ENCODE measurements around the gene BRD3. TPM values are rescaled to one million over a fixed set of nuclear protein-coding genes. Genes with fewer than 3 reads are reported as not detected.

BRD3 gene
- total RNA-seq, 2 experiments from 2014 or later: 42.1 to 45.2 TPM

DNA sequence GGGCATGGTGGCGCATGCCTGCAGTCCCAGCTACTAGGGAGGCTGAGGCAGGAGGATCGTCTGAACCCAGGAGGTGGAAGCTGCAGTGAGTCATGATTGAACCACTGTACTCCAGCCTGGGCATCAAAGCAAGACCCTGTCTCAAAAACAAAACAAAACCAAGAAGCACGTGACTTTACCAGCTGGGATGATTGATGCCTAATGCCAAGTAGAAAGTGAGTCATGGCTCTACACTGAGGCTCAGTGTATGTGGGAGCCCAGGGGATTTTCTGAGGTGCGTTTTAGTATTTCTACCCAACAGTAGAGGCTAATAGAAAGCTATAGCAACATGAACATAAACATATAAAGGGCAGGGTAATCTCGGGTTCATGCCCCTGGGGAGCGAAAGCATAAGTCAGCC lies 56.4 kb downstream of the BRD3 start:
- H3K36me3 Mint-ChIP-seq (ENCODE audit: low read depth): peaks cover 7% of the 10 kb centered on the region
- POLR2A ChIA-PET: no interaction called here
- H3K4me1 Mint-ChIP-seq (ENCODE audit: low read depth): no peaks in the 10 kb centered on the region
- CTCF ChIA-PET: no interaction called here
- ATAC-seq: no peak
- peaks cover 4% of the 10 kb centered on the region for H3K9me3 Mint-ChIP-seq (ENCODE audit: insufficient read depth)
- DNase-seq: no peak
- no peak overlapping the region for H3K4me3 Mint-ChIP-seq
- no peak overlapping the region for H3K27ac Mint-ChIP-seq
- peaks cover 2% of the 10 kb centered on the region for H3K27me3 Mint-ChIP-seq (ENCODE audit: low read depth)

GRCh38 chr9:134010310-134011173 lies 57.3 kb downstream of the BRD3 start:
- Mint-ChIP-seq H3K36me3 (ENCODE audit: low read depth) (peaks cover 7% of the 10 kb centered on the region), H3K27ac (no peak overlapping the region), H3K4me3 (no peak overlapping the region), H3K4me1 (ENCODE audit: low read depth) (no peaks in the 10 kb centered on the region), H3K9me3 (ENCODE audit: insufficient read depth) (peaks cover 4% of the 10 kb centered on the region), H3K27me3 (ENCODE audit: low read depth) (peaks cover 2% of the 10 kb centered on the region)
- DNase-seq (no peak), ATAC-seq (no peak)
- CTCF ChIA-PET: no interaction called here
- POLR2A ChIA-PET: no interaction called here

- CTCF ChIA-PET: interaction anchor here (1.3 kb wide), 2 partner anchors 13 to 225 kb away, joined by 3 to 4 read pairs; no protein-coding TSS in a partner anchor
- POLR2A ChIA-PET: no interaction called here
Observed at GRCh38 chr9:134007571-134007970, 60.3 kb downstream of the BRD3 start.

GRCh38 chr9:134007150-134007549 lies 60.7 kb downstream of the BRD3 start:
- Mint-ChIP-seq H3K4me3 (no peak overlapping the region), H3K27ac (no peak overlapping the region), H3K9me3 (ENCODE audit: insufficient read depth) (no peaks in the 10 kb centered on the region), H3K27me3 (ENCODE audit: low read depth) (peaks cover 2% of the 10 kb centered on the region), H3K4me1 (ENCODE audit: low read depth) (no peaks in the 10 kb centered on the region), H3K36me3 (ENCODE audit: low read depth) (peaks cover 3% of the 10 kb centered on the region)
- ATAC-seq (no peak), DNase-seq (no peak)
- ChIA-PET CTCF (interaction anchor here (1.3 kb wide), 2 partner anchors 12 to 225 kb away, joined by 3 to 4 read pairs; no protein-coding TSS in a partner anchor), POLR2A (no interaction called here)

More at GRCh38 chr9:134007571-134007970, 60.3 kb downstream of the BRD3 start:
- H3K27ac Mint-ChIP-seq: no peak overlapping the region
- H3K4me3 Mint-ChIP-seq: no peak overlapping the region
- ATAC-seq (no peak), DNase-seq (no peak)
- H3K36me3 Mint-ChIP-seq (ENCODE audit: low read depth): peaks cover 3% of the 10 kb centered on the region
- H3K9me3 Mint-ChIP-seq (ENCODE audit: insufficient read depth): no peaks in the 10 kb centered on the region
- no peaks in the 10 kb centered on the region for H3K4me1 Mint-ChIP-seq (ENCODE audit: low read depth)
- H3K27me3 Mint-ChIP-seq (ENCODE audit: low read depth): peaks cover 2% of the 10 kb centered on the region

DNA sequence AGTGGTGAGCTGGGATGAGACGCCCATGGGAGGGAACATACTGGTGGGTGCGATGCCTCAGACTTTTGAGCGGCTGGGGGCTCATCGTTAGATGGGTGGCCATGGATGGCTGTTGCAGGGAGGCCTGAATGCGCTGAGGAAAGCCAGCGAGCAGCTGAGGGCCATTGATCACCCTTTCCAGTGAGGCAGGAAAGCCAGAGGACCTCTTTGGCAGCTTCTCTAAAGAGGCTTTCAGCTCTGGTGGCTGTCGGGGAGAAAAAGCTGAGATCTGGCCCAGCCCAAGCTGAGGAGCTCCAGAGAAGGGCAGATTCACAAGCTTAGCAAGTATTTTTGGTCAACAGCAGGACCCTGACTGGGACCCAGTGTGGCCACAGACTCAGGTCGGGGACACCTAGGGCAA lies 62.4 kb downstream of the BRD3 start:
- Mint-ChIP-seq H3K36me3 (ENCODE audit: low read depth) (no peaks in the 10 kb centered on the region), H3K27me3 (ENCODE audit: low read depth) (peaks cover 2% of the 10 kb centered on the region), H3K4me1 (ENCODE audit: low read depth) (no peaks in the 10 kb centered on the region), H3K9me3 (ENCODE audit: insufficient read depth) (no peaks in the 10 kb centered on the region), H3K4me3 (no peak overlapping the region), H3K27ac (no peak overlapping the region)
- ChIA-PET POLR2A (no interaction called here), CTCF (interaction anchor here (1.0 kb wide), 1 partner anchor 12 kb away, joined by 3 read pairs; no protein-coding TSS in a partner anchor)
- DNase-seq (no peak), ATAC-seq (no peak)

DNA sequence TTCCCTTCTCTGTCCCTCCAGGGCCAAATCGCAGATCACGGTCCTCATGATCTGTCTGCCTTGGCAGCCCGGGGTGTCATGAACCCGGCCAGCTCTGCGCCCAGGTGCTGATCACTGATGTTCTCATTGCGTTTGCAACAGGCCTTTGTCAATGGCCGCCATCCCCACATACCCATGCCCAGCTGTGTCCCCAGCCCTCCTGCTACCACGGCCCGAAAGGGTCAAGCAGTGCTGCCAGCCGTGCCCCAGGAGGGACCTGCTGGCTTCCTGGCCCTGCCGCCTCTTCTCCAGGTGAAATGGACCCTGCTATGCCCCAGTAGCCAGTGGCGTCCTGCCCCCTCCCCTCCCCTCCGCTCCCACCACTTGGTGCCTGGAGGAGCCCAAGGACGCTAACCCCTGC lies 62.9 kb downstream of the BRD3 start:
- DNase-seq (no peak), ATAC-seq (no peak)
- CTCF ChIA-PET: interaction anchor here (1.0 kb wide), 1 partner anchor 12 kb away, joined by 3 read pairs; no protein-coding TSS in a partner anchor
- POLR2A ChIA-PET: no interaction called here
- Mint-ChIP-seq H3K4me3 (no peak overlapping the region), H3K9me3 (ENCODE audit: insufficient read depth) (no peaks in the 10 kb centered on the region), H3K4me1 (ENCODE audit: low read depth) (no peaks in the 10 kb centered on the region), H3K27ac (no peak overlapping the region), H3K36me3 (ENCODE audit: low read depth) (no peaks in the 10 kb centered on the region), H3K27me3 (ENCODE audit: low read depth) (peaks cover 2% of the 10 kb centered on the region)

- DNase-seq (no peak), ATAC-seq (no peak)
- POLR2A ChIA-PET: no interaction called here
- Mint-ChIP-seq H3K27me3 (ENCODE audit: low read depth) (peaks cover 2% of the 10 kb centered on the region), H3K36me3 (ENCODE audit: low read depth) (no peaks in the 10 kb centered on the region), H3K4me3 (no peak overlapping the region), H3K9me3 (ENCODE audit: insufficient read depth) (no peaks in the 10 kb centered on the region), H3K27ac (no peak overlapping the region), H3K4me1 (ENCODE audit: low read depth) (no peaks in the 10 kb centered on the region)
- CTCF ChIA-PET: no interaction called here
Observed at GRCh38 chr9:134004131-134004873, 63.5 kb downstream of the BRD3 start.

GRCh38 chr9:134003237-134003636 lies 64.6 kb downstream of the BRD3 start:
- ChIA-PET POLR2A (no interaction called here), CTCF (no interaction called here)
- Mint-ChIP-seq H3K9me3 (ENCODE audit: insufficient read depth) (no peaks in the 10 kb centered on the region), H3K27me3 (ENCODE audit: low read depth) (no peaks in the 10 kb centered on the region), H3K4me3 (no peak overlapping the region), H3K36me3 (ENCODE audit: low read depth) (no peaks in the 10 kb centered on the region), H3K27ac (peak overlapping the region; percentile 5), H3K4me1 (ENCODE audit: low read depth) (no peaks in the 10 kb centered on the region)
- no peak for DNase-seq
- ATAC-seq: no peak

DNA sequence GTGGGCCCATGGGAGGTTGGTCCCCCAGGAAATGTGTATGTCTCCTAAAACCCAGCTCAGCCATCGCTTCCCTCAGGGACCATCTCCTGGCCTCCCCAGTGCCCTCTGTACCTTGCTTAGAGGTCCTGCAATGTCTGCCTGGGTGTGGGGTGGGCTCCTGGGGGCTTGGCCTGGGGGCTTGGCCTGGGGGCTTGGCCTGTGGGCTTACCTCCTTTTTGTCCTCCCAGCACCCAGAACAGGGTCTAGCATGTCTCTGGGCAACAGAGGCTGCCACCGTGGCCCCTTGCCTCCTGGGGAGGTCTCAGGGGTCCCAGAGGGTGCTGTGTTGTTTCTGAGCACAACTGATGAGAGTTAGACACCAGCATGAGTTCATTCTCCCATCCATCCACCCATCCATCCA lies 65.0 kb downstream of the BRD3 start:
- ChIA-PET POLR2A (no interaction called here), CTCF (interaction anchor here (1.1 kb wide), 1 partner anchor 9 kb away, joined by 3 read pairs; no protein-coding TSS in a partner anchor)
- H3K27me3 Mint-ChIP-seq (ENCODE audit: low read depth): no peaks in the 10 kb centered on the region
- ATAC-seq (no peak), DNase-seq (no peak)
- no peaks in the 10 kb centered on the region for H3K36me3 Mint-ChIP-seq (ENCODE audit: low read depth)
- H3K4me1 Mint-ChIP-seq (ENCODE audit: low read depth): no peaks in the 10 kb centered on the region
- H3K4me3 Mint-ChIP-seq: no peak overlapping the region
- H3K27ac Mint-ChIP-seq: no peak overlapping the region
- H3K9me3 Mint-ChIP-seq (ENCODE audit: insufficient read depth): no peaks in the 10 kb centered on the region

GRCh38 chr9:133999851-134000265 lies 68.0 kb downstream of the BRD3 start:
- ChIA-PET POLR2A (no interaction called here), CTCF (interaction anchor here (0.8 kb wide), 1 partner anchor 218 kb away, joined by 3 read pairs; no protein-coding TSS in a partner anchor)
- Mint-ChIP-seq H3K4me1 (ENCODE audit: low read depth) (no peaks in the 10 kb centered on the region), H3K27ac (no peak overlapping the region), H3K36me3 (ENCODE audit: low read depth) (no peaks in the 10 kb centered on the region), H3K27me3 (ENCODE audit: low read depth) (no peaks in the 10 kb centered on the region), H3K9me3 (ENCODE audit: insufficient read depth) (no peaks in the 10 kb centered on the region), H3K4me3 (no peak overlapping the region)
- ATAC-seq (no peak), DNase-seq (no peak)

DNA sequence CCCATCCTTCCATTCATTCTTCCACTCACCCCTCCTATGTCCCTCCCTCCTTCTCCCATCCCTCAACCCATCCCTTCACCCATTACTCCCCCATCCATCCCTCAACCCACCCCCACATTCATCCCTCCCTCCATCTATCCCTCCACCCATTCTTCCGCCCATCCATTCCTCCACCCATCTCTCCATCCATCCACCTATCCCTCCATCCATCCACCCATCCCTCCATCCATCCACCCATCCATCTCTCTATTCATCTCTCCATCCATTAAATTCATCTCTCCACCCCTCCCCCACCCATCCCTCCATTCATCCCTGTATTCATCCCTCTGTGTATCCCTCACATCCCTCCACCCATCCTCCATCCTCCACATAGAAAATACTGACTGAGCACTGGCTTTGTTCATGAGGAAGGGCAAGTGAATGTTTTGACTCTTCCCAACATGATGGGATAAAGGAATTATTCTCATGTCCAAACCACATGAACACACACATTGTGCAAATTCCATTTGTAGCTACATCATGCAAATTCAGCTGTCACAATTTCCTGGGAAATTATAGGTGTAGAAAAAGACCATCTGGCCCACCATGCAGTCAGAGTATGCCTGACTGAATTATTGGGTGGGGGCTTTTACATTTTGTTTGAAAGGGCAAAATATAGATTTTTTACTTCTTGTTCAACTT lies 68.8 kb downstream of the BRD3 start:
- Mint-ChIP-seq H3K27ac (no peak overlapping the region), H3K27me3 (ENCODE audit: low read depth) (no peaks in the 10 kb centered on the region), H3K4me3 (no peak overlapping the region), H3K9me3 (ENCODE audit: insufficient read depth) (no peaks in the 10 kb centered on the region), H3K36me3 (ENCODE audit: low read depth) (no peaks in the 10 kb centered on the region), H3K4me1 (ENCODE audit: low read depth) (no peaks in the 10 kb centered on the region)
- no peak for ATAC-seq
- ChIA-PET POLR2A (no interaction called here), CTCF (interaction anchor here (0.8 kb wide), 1 partner anchor 217 kb away, joined by 3 read pairs; no protein-coding TSS in a partner anchor)
- no peak for DNase-seq
